Gastroesophageal sphincter (tissue), 4 donors: Measurements from ENCODE around the gene OLA1. TPM values are rescaled to one million over a fixed set of nuclear protein-coding genes. Genes with fewer than 3 reads are reported as not detected.

Experiments
- ATAC-seq: fragments of 150-250 bp; one replicate; pipeline ENCODE4 v1.9.1; 2016; ENCODE audit warnings: mild to moderate bottlenecking, moderate library complexity
- H3K27ac ChIP-seq, 4 donors: fragments of 200-600 bp; sonication (generic) in 3 of 4; 1 replicate in 3 of 4; 2 replicates in 1 of 4; pipeline ENCODE4 v1.5.1; 2016 to 2019
- H3K27me3 ChIP-seq: fragments of 200-600 bp; sonication (generic); one replicate; pipeline ENCODE4 v1.5.1; 2019
- H3K36me3 ChIP-seq, 2 donors: fragments of 200-600 bp; sonication (generic); one replicate each; pipeline ENCODE4 v1.5.1; 2019; ENCODE audit warnings: control low read depth in 1 of 2
- H3K4me1 ChIP-seq, 3 donors: fragments of 200-600 bp; sonication (generic); 1 replicate in 2 of 3; 2 replicates in 1 of 3; pipeline ENCODE4 v1.5.1; 2016 to 2019; ENCODE audit warnings: control low read depth in 2 of 3
- H3K4me3 ChIP-seq, 2 donors: fragments of 200-600 bp; sonication (generic); one replicate each; pipeline ENCODE4 v1.5.1; 2019; ENCODE audit warnings: mild to moderate bottlenecking in 1 of 2, moderate library complexity in 1 of 2
- H3K9me3 ChIP-seq, 3 donors: fragments of 200-600 bp; sonication (generic); one replicate each; pipeline ENCODE4 v1.5.1; 2017 to 2019; ENCODE audit warnings: control low read depth in 2 of 3
- CTCF ChIP-seq, 4 experiments: fragments of 200-600 bp in 2 of 4; fragments of 450-650 bp in 2 of 4; sonication (generic) in 1 of 4; IDR thresholded peaks; one replicate each; pipeline ENCODE4 v1.5.1; 2017 to 2019; ENCODE audit warnings: antibody characterized with exemption in 4 of 4, mild to moderate bottlenecking in 2 of 4, moderate library complexity in 2 of 4
- EP300 ChIP-seq: sonication (generic); formaldehyde crosslinking; IDR thresholded peaks from one replicate; pipeline ENCODE4 v1.6.1; 2017; ENCODE audit warnings: antibody characterized with exemption, mild to moderate bottlenecking
- POLR2A ChIP-seq, 2 donors: fragments of 450-650 bp; IDR thresholded peaks; one replicate each; pipeline ENCODE4 v1.6.1; 2017; ENCODE audit warnings: antibody characterized with exemption in 2 of 2, mild to moderate bottlenecking in 2 of 2, moderate library complexity in 1 of 2
- POLR2AphosphoS5 ChIP-seq: sonication (generic); formaldehyde crosslinking; IDR thresholded peaks from one replicate; pipeline ENCODE4 v1.6.1; 2017; ENCODE audit warnings: antibody characterized with exemption
- WGBS, 2 donors: methylation state at CpG; one replicate each; pipeline ENCODE4 v1.1.5; 2018; ENCODE audit warnings: low coverage in 1 of 2; 5-methylcytosine and 5-hydroxymethylcytosine counted together
- total RNA-seq, 4 donors: library from RNA; depleted of rRNA; stranded (reverse); fragments of >200 nt; gene quantifications; one replicate each; pipeline ENCODE4 v1.1.0, GENCODE V29; 2016

The OLA1 gene
- total RNA-seq, 4 donors from 2014 or later, result 57.1 to 90.4 (median 72.1) TPM

- WGBS, 2 donors, result 86% methylated on average over 1 of the region's 1 CpG; no CpG with 5 or more reads in 1 of the 2 donors
- H3K36me3 ChIP-seq, result peaks cover 0 to 30% of the 10 kb centered on the region in 2 donors
- no peak for ATAC-seq
- no peak overlapping the region for H3K27ac ChIP-seq
- TF ChIP-seq POLR2AphosphoS5 (no peak), EP300 (no peak), POLR2A (IDR thresholded peaks at IDR 0.05) (no peak), CTCF (IDR thresholded peaks at IDR 0.05) (no peak)
- H3K27me3 ChIP-seq, result no peaks in the 10 kb centered on the region
- no peaks in the 10 kb centered on the region for H3K9me3 ChIP-seq
- H3K4me3 ChIP-seq, result no peak overlapping the region
- no peaks in the 10 kb centered on the region for H3K4me1 ChIP-seq
Observed at GRCh38 chr2:174227748-174228147, 20.6 kb downstream of the OLA1 start.

GRCh38 chr2:174224665-174225288 is 23.6 kb downstream of the OLA1 start:
- Histone ChIP-seq H3K4me1 (no peaks in the 10 kb centered on the region), H3K27ac (no peak overlapping the region), H3K4me3 (no peak overlapping the region), H3K27me3 (no peaks in the 10 kb centered on the region), H3K9me3 (no peaks in the 10 kb centered on the region), H3K36me3 (peaks cover 0 to 38% of the 10 kb centered on the region in 2 donors)
- 91 to 95% methylated on average over 5 to 6 of the region's 7 CpGs for WGBS, 2 donors
- ATAC-seq, result no peak
- TF ChIP-seq EP300, result no peak
- no peak for TF ChIP-seq CTCF (IDR thresholded peaks at IDR 0.05)
- no peak for TF ChIP-seq POLR2A (IDR thresholded peaks at IDR 0.05)
- no peak for TF ChIP-seq POLR2AphosphoS5

- TF ChIP-seq CTCF (IDR thresholded peaks at IDR 0.05), result no peak
- H3K27me3 ChIP-seq, result no peaks in the 10 kb centered on the region
- H3K9me3 ChIP-seq, result no peaks in the 10 kb centered on the region
- H3K27ac ChIP-seq, result no peak overlapping the region
- WGBS, 2 donors, result 96% methylated on average over 3 to 5 of the region's 5 CpGs
- peaks cover 0 to 38% of the 10 kb centered on the region in 2 donors for H3K36me3 ChIP-seq
- no peak overlapping the region for H3K4me3 ChIP-seq
- no peaks in the 10 kb centered on the region for H3K4me1 ChIP-seq
- no peak for ATAC-seq
Observed at GRCh38 chr2:174224125-174224524, 24.2 kb downstream of the OLA1 start.

GRCh38 chr2:174223388-174223787 is 24.9 kb downstream of the OLA1 start:
- WGBS, 2 donors, result 63 to 76% methylated on average over 3 of the region's 3 CpGs
- no peaks in the 10 kb centered on the region for H3K27me3 ChIP-seq
- H3K4me3 ChIP-seq, result no peak overlapping the region
- TF ChIP-seq POLR2AphosphoS5, result no peak
- no peaks in the 10 kb centered on the region for H3K9me3 ChIP-seq
- no peak overlapping the region for H3K27ac ChIP-seq
- H3K36me3 ChIP-seq, result peaks cover 0 to 32% of the 10 kb centered on the region in 2 donors
- H3K4me1 ChIP-seq, result no peaks in the 10 kb centered on the region
- ATAC-seq, result no peak

- WGBS, 2 donors, result 89 to 100% methylated on average over 1 of the region's 1 CpG
- Histone ChIP-seq H3K4me1 (peaks cover 0 to 7% (median 0%) of the 10 kb centered on the region in 3 donors), H3K27ac (no peak overlapping the region), H3K4me3 (no peak overlapping the region), H3K27me3 (no peaks in the 10 kb centered on the region), H3K9me3 (no peaks in the 10 kb centered on the region), H3K36me3 (peaks cover 0 to 29% of the 10 kb centered on the region in 2 donors)
- TF ChIP-seq POLR2AphosphoS5, result no peak
- TF ChIP-seq CTCF (IDR thresholded peaks at IDR 0.05), result no peak
- no peak for TF ChIP-seq EP300
- no peak for TF ChIP-seq POLR2A (IDR thresholded peaks at IDR 0.05)
- ATAC-seq, result no peak
Observed at GRCh38 chr2:174222154-174222553, 26.2 kb downstream of the OLA1 start.
